Measurements from ENCODE around the gene GIMAP8.
"Not testable (repeated sequence)": the region's sequence is repeated elsewhere in the genome, so short reads cannot be mapped to it uniquely, and the experiment has no call there.

Gene GIMAP8

GRCh38 chr7:150507947-150508602 is 57.6 kb downstream of the GIMAP8 start:
- in situ Hi-C loops (cut with HindIII; ENCODE audit: low sequenced_read_pairs), result no loop called here

GRCh38 chr7:150511048-150511447 is 60.6 kb downstream of the GIMAP8 start:
- in situ Hi-C loops (cut with HindIII; ENCODE audit: low sequenced_read_pairs), result no loop called here

- in situ Hi-C loops (cut with HindIII; ENCODE audit: low sequenced_read_pairs), result no loop called here
These were observed 63.3 kb downstream of the GIMAP8 start for GRCh38 chr7:150513758-150514157.

- in situ Hi-C loops (cut with HindIII; ENCODE audit: low sequenced_read_pairs), result no loop called here
These were observed 64.4 kb downstream of the GIMAP8 start, which contains the start of gene GIMAP7 for GRCh38 chr7:150514748-150515222. GIMAP7 (plus strand) TSS chr7:150514872; CDS start chr7:150519975, 5,103 bp downstream.

GRCh38 chr7:150515248-150516147 is 65.1 kb downstream of the GIMAP8 start:
- in situ Hi-C loops (cut with HindIII; ENCODE audit: low sequenced_read_pairs), result no loop called here

- in situ Hi-C loops (cut with HindIII; ENCODE audit: low sequenced_read_pairs), result no loop called here
These were observed 66.7 kb downstream of the GIMAP8 start for GRCh38 chr7:150516956-150517745.

- in situ Hi-C loops (cut with HindIII; ENCODE audit: low sequenced_read_pairs), result no loop called here
These were observed 68.9 kb downstream of the GIMAP8 start for GRCh38 chr7:150519310-150519709.

GRCh38 chr7:150520145-150520544 is 69.7 kb downstream of the GIMAP8 start:
- in situ Hi-C loops (cut with HindIII; ENCODE audit: low sequenced_read_pairs), result no loop called here

- in situ Hi-C loops (cut with HindIII; ENCODE audit: low sequenced_read_pairs), result not testable (repeated sequence)
These were observed 72.5 kb downstream of the GIMAP8 start for GRCh38 chr7:150522931-150523330.

- in situ Hi-C loops (cut with HindIII; ENCODE audit: low sequenced_read_pairs), result no loop called here
These were observed 73.6 kb downstream of the GIMAP8 start for GRCh38 chr7:150524018-150524417.

Measured in DLD1 (cell line).